ENCODE data around the gene PCOLCE2.
A peak's percentile ranks its signal among the peaks of the same experiment; 100 is the strongest.

Gene PCOLCE2

DNA sequence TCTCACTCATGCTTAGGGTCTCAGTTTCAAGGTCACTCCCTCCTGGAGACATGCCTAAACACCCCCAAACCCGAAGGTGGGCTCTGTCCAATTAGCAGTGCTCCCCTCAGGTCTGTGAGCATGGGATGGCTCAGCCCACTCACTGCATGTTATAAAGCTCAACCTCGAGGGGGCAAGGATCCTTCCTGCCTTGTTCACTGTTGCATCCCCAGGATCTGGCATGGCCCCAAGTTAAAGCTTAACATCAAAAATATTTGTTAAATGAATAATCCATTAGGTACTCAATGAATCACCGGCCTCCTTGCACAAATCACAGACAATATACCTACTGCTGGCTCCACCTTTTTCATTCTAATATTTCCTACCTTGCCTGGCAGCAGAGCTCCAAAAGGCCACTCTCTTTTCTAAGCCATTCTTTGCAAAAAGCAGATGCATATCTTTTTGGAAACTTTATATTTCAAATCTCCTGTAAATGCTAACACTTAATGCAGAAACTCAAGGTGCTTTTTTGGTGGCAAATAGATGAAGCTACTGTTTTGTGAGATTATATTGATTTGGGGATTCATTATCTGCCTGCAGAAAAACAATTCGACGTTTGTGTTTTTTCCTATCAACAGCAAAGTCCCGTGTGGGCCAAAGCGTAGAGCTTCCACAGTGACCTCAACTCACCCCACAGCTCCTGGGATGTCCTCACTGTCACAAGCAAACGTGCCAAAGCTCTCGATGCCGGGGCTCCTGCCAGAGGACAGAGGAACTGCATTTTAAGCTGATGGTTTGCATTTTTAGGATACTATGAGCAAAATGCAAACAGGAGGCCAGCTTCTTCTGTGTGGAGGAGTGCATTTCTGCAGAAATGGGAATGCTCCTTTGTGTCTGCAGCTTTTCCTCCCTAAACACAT lies 35.4 kb downstream of the PCOLCE2 start:
- no peak for DNase-seq (ENCODE audit: low spot score)
- TF ChIP-seq, protein P1, sequence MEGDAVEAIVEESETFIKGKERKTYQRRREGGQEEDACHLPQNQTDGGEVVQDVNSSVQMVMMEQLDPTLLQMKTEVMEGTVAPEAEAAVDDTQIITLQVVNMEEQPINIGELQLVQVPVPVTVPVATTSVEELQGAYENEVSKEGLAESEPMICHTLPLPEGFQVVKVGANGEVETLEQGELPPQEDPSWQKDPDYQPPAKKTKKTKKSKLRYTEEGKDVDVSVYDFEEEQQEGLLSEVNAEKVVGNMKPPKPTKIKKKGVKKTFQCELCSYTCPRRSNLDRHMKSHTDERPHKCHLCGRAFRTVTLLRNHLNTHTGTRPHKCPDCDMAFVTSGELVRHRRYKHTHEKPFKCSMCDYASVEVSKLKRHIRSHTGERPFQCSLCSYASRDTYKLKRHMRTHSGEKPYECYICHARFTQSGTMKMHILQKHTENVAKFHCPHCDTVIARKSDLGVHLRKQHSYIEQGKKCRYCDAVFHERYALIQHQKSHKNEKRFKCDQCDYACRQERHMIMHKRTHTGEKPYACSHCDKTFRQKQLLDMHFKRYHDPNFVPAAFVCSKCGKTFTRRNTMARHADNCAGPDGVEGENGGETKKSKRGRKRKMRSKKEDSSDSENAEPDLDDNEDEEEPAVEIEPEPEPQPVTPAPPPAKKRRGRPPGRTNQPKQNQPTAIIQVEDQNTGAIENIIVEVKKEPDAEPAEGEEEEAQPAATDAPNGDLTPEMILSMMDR (IDR thresholded peaks at IDR 0.05), result no peak
- no peak overlapping the region for H3K4me3 ChIP-seq
- peak overlapping the region in 1 of 2 donors; percentile 16 for H3K27ac ChIP-seq

DNA sequence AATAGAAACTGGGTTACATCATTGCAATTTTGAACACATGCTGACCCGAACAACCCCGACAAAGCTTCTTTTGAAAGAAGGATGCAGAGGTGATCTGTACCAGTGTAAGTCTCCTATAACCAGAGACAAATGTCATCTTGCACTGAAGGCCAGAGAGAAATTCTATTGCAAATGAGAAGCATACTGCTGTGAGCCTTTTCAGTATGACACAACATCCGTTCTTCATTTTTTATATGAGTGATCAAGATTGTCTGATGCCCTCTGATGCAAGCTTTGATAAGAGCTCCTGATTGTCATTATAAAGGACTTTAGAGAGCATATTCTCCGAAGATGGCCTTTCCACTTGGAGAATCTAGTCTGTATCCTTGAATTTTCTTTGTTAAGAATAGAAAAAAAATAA lies 36.9 kb downstream of the PCOLCE2 start:
- no peak overlapping the region for H3K27ac ChIP-seq
- no peak for DNase-seq (ENCODE audit: low spot score)

DNA sequence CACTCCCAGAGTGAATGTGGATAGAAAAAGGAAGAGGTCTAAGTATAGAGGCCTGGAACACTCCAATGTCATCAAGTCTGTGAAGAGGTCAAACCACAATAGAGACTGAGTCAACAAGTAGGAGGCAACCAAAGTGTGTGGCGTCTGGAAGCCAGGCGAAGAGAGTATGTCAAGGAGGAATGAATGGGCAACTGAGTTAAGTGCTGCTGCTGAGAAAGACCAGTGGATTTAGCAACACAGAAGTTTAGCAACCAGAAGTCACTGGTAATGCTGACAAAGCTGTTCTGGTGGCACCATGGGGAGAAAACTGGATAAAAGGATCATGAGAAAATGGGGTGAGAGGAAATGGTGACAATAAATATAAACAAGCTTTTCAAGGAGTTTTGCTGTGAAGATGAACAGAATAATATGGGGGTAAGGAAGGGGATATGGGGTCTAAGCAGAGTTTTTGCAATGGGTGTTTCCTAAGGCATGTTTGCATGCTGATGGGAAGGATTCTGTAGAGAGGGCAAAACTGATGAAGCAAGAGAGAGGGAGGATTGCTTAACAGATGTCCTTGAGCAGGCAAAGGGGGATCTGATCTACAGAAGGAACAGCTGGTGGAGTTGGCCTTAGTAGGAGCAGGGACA lies 38.4 kb downstream of the PCOLCE2 start:
- DNase-seq (ENCODE audit: low spot score), result no peak
- peak overlapping the region in 1 of 2 donors; percentile 21 for H3K27ac ChIP-seq
- H3K4me3 ChIP-seq, result no peak overlapping the region
- TF ChIP-seq, protein P1 (IDR thresholded peaks at IDR 0.05), result no peak

More for the DNA sequence above, 36.9 kb downstream of the PCOLCE2 start:
- TF ChIP-seq, protein P1 (IDR thresholded peaks at IDR 0.05), result no peak
- no peak overlapping the region for H3K4me3 ChIP-seq

DNA sequence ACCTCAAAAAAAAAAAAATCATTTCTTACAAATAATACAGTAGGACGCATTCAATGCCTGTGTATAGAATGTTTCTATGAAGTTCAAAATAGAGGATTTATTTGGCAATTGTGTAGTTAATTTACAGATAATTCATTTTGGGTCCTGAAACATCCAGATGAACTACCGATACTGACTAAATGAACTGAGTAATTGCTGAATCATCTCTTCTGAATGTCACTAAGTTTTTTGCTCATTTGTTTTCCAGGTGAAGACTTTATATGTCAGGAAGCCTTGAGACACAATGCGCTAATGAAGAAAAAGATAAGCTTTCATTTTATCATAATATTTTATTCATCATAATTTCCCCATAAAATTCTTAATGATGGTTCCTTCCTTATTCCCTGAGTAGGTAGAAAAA lies 39.7 kb downstream of the PCOLCE2 start:
- Histone ChIP-seq H3K27ac (no peak overlapping the region), H3K4me3 (no peak overlapping the region)
- DNase-seq (ENCODE audit: low spot score), result no peak
- TF ChIP-seq, protein P1 (IDR thresholded peaks at IDR 0.05), result no peak

DNA sequence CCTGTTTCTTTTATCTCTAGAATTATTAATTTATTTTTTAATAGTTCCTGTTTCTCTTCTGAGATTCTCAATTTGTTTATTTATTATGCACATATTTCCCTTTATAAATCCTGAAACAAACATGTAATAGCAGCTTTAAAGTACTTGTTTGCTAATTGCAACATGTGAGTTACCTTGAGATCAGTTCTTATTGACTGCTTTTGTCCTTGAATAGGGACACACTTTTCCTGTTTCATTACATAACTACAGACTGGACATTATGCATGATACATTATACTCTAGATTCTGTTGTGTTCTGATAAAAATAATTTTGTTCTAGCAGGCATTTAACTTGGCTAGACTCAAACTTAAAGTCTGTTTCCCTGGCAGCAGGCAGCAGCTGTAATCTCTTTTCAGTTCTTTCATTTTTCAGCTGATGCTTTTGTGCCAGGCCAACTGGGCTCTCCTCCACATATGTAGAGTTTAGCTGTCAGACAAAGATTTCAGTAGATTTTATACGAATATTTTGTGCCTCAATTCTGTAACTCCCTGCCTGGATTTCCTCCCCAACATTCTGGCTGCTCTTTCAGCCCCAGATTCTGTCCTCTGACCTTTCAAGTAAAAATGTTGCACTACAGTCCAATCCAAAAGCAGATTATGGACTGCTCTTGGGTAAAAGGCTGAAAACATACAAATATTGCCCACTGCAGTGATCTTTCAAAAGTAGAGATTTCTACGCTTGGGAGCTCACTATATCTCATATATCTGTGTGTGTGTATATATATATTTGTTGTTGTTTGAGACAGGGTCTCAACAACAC lies 41.9 kb downstream of the PCOLCE2 start:
- peak overlapping the region in 1 of 2 donors; percentile 22 for H3K27ac ChIP-seq
- no peak for DNase-seq (ENCODE audit: low spot score)
- TF ChIP-seq, protein P1 (IDR thresholded peaks at IDR 0.05), result no peak

DNA sequence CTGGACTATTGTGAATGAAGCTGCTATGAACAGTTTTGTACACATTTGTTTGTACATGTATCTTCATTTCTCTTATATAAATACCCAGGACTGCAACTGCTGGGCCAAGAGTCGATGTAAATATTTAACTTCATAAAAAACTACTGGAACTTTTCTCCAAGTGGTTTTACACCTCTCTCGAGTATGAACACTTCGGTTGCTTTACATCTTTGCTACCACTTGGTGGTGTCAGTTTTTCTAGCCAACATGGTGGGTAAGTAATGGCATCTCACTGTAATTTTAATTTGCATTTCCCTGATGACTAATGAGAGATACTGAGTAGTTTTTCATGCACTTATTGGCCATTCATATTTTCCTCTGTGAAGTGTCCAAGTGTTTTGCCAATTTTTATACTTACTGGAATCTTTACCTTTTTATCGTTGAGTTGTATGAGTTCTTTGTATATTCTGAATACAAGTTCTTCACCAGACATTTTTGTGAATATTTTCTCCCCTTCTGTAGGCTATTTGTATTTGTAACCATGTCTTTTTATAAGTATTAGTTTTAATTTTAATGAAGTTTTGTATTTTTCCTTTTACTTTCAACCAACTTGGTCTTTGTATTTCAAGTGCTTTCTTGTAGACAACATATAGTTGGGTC lies 44.4 kb downstream of the PCOLCE2 start:
- no peak for DNase-seq (ENCODE audit: low spot score)
- Histone ChIP-seq H3K4me3 (no peak overlapping the region), H3K27ac (no peak overlapping the region)
- TF ChIP-seq, protein P1 (IDR thresholded peaks at IDR 0.05), result no peak

More for the DNA sequence above, 41.9 kb downstream of the PCOLCE2 start:
- no peak overlapping the region for H3K4me3 ChIP-seq

Measured in coronary artery (tissue), 2 donors.